ENCODE data around the gene SRM. TPM values are rescaled to one million over a fixed set of nuclear protein-coding genes. Genes with fewer than 3 reads are reported as not detected.

Gene SRM
- total and polyA plus RNA-seq, 2 of the 13 experiments (the other 11 are each of a cell fraction or from before 2014, with no cell fraction given): 27.9 to 31.8 TPM

GRCh38 chr1:11080931-11081330 is 21.1 kb upstream of the SRM start:
- no peak overlapping the region for H3K4me3 ChIP-seq (replicated peaks in 1 of 3; ENCODE audit: insufficient read depth in 1 of 3, low read depth in 2 of 3, low read length in 3 of 3)
- H3K4me2 ChIP-seq (ENCODE audit: low read depth, low read length): no peak overlapping the region
- no peaks in the 10 kb centered on the region for H4K20me1 ChIP-seq (ENCODE audit: insufficient read depth, low read length)
- no peak overlapping the region for H2AFZ ChIP-seq (ENCODE audit: low read length)
- no peaks in the 10 kb centered on the region for H3K27me3 ChIP-seq (ENCODE audit: control insufficient read depth in 1 of 2, insufficient read depth in 2 of 2, low read length in 2 of 2)
- H3K36me3 ChIP-seq (replicated peaks in 1 of 2; ENCODE audit: control insufficient read depth in 1 of 2, insufficient read depth in 2 of 2, low read length in 2 of 2): peaks cover 24 to 62% of the 10 kb centered on the region in 2 experiments; a peak in 4 of 5 replicates
- no peaks in the 10 kb centered on the region for H3K9me3 ChIP-seq (ENCODE audit: low read length)
- ChIA-PET CTCF (ENCODE audit: low intra/inter-chr PET ratio, low total read pairs) (no interaction called here), POLR2A (no interaction called here)
- intact Hi-C loops (cut with micrococcal nuclease; ENCODE audit: unreplicated experiment): no loop called here
- no peak overlapping the region for H3K9ac ChIP-seq (ENCODE audit: insufficient read depth, low read depth, low read length)
- no peak for DNase-seq (ENCODE audit: low spot score)
- no peaks in the 10 kb centered on the region for H3K4me1 ChIP-seq (ENCODE audit: insufficient read depth, low read length)
- no peak overlapping the region for H3K27ac ChIP-seq (ENCODE audit: extremely low read length, insufficient read depth, low read length)
- no TSS peak for BruUV-seq (replicated peaks)
- no peak for FAIRE-seq
- 96% methylated on average over 12 of the region's 12 CpGs for WGBS (ENCODE audit: low lambda C conversion rate)
- TF ChIP-seq SPEN (CRISPR knock-in tag; IDR thresholded peaks at IDR 0.05; ENCODE audit: low read depth) (no peak), ZNF563 (CRISPR knock-in tag; IDR thresholded peaks at IDR 0.05) (no peak), MAZ (IDR thresholded peaks at IDR 0.05; ENCODE audit: borderline replicate concordance, low read depth, low read length) (no peak), MAZ (CRISPR knock-in tag; IDR thresholded peaks at IDR 0.05; ENCODE audit: low read depth) (no peak), ADNP (CRISPR knock-in tag; IDR thresholded peaks at IDR 0.05) (no peak), NFE2L1 (CRISPR knock-in tag; IDR thresholded peaks at IDR 0.05; ENCODE audit: borderline replicate concordance) (no peak), SKI (IDR thresholded peaks at IDR 0.05; ENCODE audit: partially characterized antibody) (no peak), UBTF (CRISPR knock-in tag; IDR thresholded peaks at IDR 0.05) (no peak), PCBP2 (optimal IDR thresholded peaks at IDR 0.05; ENCODE audit: low read depth, low read length, poor library complexity, severe bottlenecking) (no peak), ZSCAN22 (CRISPR knock-in tag; IDR thresholded peaks at IDR 0.05) (no peak), TFDP1 (CRISPR knock-in tag; IDR thresholded peaks at IDR 0.05; ENCODE audit: borderline replicate concordance) (no peak), ZNF547 (CRISPR knock-in tag; IDR thresholded peaks at IDR 0.05) (no peak), LCORL (IDR thresholded peaks at IDR 0.05) (no peak), LCORL (CRISPR knock-in tag; IDR thresholded peaks at IDR 0.05) (no peak), ZNF430 (CRISPR knock-in tag; IDR thresholded peaks at IDR 0.05) (no peak), YEATS4 (CRISPR knock-in tag; IDR thresholded peaks at IDR 0.05; ENCODE audit: borderline replicate concordance) (no peak)
- TF ChIP-seq, protein P1, sequence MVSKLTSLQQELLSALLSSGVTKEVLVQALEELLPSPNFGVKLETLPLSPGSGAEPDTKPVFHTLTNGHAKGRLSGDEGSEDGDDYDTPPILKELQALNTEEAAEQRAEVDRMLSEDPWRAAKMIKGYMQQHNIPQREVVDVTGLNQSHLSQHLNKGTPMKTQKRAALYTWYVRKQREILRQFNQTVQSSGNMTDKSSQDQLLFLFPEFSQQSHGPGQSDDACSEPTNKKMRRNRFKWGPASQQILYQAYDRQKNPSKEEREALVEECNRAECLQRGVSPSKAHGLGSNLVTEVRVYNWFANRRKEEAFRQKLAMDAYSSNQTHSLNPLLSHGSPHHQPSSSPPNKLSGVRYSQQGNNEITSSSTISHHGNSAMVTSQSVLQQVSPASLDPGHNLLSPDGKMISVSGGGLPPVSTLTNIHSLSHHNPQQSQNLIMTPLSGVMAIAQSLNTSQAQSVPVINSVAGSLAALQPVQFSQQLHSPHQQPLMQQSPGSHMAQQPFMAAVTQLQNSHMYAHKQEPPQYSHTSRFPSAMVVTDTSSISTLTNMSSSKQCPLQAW (CRISPR knock-in tag; IDR thresholded peaks at IDR 0.05): no peak
- TF ChIP-seq, protein P2, sequence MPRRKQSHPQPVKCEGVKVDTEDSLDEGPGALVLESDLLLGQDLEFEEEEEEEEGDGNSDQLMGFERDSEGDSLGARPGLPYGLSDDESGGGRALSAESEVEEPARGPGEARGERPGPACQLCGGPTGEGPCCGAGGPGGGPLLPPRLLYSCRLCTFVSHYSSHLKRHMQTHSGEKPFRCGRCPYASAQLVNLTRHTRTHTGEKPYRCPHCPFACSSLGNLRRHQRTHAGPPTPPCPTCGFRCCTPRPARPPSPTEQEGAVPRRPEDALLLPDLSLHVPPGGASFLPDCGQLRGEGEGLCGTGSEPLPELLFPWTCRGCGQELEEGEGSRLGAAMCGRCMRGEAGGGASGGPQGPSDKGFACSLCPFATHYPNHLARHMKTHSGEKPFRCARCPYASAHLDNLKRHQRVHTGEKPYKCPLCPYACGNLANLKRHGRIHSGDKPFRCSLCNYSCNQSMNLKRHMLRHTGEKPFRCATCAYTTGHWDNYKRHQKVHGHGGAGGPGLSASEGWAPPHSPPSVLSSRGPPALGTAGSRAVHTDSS (CRISPR knock-in tag; conservative IDR thresholded peaks at IDR 0.05): no peak
- in situ Hi-C loops (cut with HindIII; ENCODE audit: extremely low pct_ligation_motif_present, low pct_unique_long_range_greater_than_20kb): no loop called here
- ATAC-seq: no peak
- H3K79me2 ChIP-seq (ENCODE audit: insufficient read depth, low read length): no peaks in the 10 kb centered on the region
